ENCODE measurements around the gene RAB10.
"Not testable (repeated sequence)": the region's sequence is repeated elsewhere in the genome, so short reads cannot be mapped to it uniquely, and the experiment has no call there.

The RAB10 gene

DNA sequence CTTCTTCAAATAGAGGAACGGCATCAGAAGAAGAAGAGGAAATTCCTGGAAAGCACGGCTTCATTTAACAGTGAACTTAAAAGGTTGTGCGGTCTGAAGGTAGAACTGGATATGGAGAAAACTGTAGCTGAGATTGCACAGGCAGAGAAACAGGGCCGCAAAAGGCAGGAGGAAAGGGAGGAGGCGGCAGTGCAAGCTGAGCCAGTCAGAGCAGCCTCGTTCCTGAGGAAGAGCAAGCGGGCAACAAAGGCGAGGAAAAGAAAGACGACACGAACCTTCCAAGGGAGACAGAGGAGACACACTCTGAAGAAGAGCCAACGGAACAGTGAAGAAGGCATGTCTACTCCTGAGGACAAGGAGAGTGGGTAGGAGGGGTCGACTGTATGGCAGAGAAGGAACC, 116.4 kb downstream of the RAB10 start:
- DNase-seq (ENCODE audit: low read depth, low spot score), result no peak
- Histone ChIP-seq H3K4me3 (ENCODE audit: low read length) (no peak overlapping the region), H3K27me3 (ENCODE audit: control insufficient read depth, insufficient read depth, low read length) (no peaks in the 10 kb centered on the region), H3K4me1 (ENCODE audit: control insufficient read depth, insufficient read depth, low read length) (no peaks in the 10 kb centered on the region), H3K36me3 (ENCODE audit: control insufficient read depth, insufficient read depth, low read length) (no peaks in the 10 kb centered on the region), H3K9me3 (ENCODE audit: control insufficient read depth, insufficient read depth, low read length) (no peaks in the 10 kb centered on the region), H3K27ac (ENCODE audit: low read length) (no peak overlapping the region)
- WGBS (ENCODE audit: insufficient coverage, insufficient read length), result no CpG with 5 or more reads among the region's 12 CpGs

- H3K4me3 ChIP-seq (ENCODE audit: low read length), result no peak overlapping the region
- H3K4me1 ChIP-seq (ENCODE audit: control insufficient read depth, insufficient read depth, low read length), result no peaks in the 10 kb centered on the region
- WGBS (ENCODE audit: insufficient coverage, insufficient read length), result no CpG with 5 or more reads among the region's 5 CpGs
Observed at GRCh38 chr2:26157580-26157979, 123.7 kb downstream of the RAB10 start.

DNA sequence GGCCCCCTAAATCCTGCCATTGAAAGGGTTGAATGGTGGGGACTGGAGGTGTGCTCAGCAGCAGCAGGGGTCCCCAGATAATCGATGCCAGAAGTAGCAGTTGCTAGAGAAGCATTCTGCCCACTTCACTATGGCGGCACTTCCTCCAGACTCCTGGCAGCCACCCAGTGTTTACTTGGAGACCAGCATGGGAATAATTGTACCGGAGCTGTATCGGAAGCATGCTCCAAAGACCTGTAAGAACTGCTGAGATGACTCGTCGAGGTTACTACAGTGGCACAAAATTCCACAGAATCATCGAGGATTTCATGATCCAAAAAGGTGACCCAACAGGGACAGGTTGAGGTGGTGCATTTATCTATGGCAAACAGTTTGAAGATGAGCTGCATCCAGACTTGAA, 128.0 kb downstream of the RAB10 start:
- H3K4me3 ChIP-seq (ENCODE audit: low read length), result no peak overlapping the region
- no peaks in the 10 kb centered on the region for H3K9me3 ChIP-seq (ENCODE audit: control insufficient read depth, insufficient read depth, low read length)
- H3K36me3 ChIP-seq (ENCODE audit: control insufficient read depth, insufficient read depth, low read length), result no peaks in the 10 kb centered on the region
- WGBS (ENCODE audit: insufficient coverage, insufficient read length), result no CpG with 5 or more reads among the region's 7 CpGs
- DNase-seq (ENCODE audit: low read depth, low spot score), result no peak
- H3K27ac ChIP-seq (ENCODE audit: low read length), result no peak overlapping the region
- no peaks in the 10 kb centered on the region for H3K27me3 ChIP-seq (ENCODE audit: control insufficient read depth, insufficient read depth, low read length)
- no peaks in the 10 kb centered on the region for H3K4me1 ChIP-seq (ENCODE audit: control insufficient read depth, insufficient read depth, low read length)

More at GRCh38 chr2:26157580-26157979, 123.7 kb downstream of the RAB10 start:
- Histone ChIP-seq H3K9me3 (ENCODE audit: control insufficient read depth, insufficient read depth, low read length) (no peaks in the 10 kb centered on the region), H3K27me3 (ENCODE audit: control insufficient read depth, insufficient read depth, low read length) (no peaks in the 10 kb centered on the region), H3K27ac (ENCODE audit: low read length) (no peak overlapping the region), H3K36me3 (ENCODE audit: control insufficient read depth, insufficient read depth, low read length) (no peaks in the 10 kb centered on the region)
- DNase-seq (ENCODE audit: low read depth, low spot score), result no peak

DNA sequence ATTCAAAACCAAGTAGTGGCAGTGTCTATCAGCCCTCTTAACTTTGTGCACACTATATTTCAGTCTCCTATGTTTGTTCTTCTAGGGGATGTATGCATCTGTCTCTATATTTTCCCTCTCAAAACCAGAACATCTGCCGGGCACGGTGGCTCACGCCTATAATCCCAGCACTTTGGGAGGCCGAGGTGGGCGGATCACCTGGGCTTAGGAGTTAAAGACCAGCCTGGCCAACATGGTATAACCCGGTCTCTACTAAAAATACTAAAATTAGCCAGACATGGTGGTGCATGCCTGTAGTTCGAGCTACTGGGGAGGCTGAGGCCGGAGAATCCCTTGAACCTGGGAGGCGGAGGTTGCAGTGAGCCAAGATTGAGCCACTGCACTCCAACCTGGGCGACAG, 129.1 kb downstream of the RAB10 start:
- H3K9me3 ChIP-seq (ENCODE audit: control insufficient read depth, insufficient read depth, low read length), result no peaks in the 10 kb centered on the region
- H3K4me3 ChIP-seq (ENCODE audit: low read length), result no peak overlapping the region
- no CpG with 5 or more reads among the region's 10 CpGs for WGBS (ENCODE audit: insufficient coverage, insufficient read length)
- no peak for DNase-seq (ENCODE audit: low read depth, low spot score)
- H3K27ac ChIP-seq (ENCODE audit: low read length), result no peak overlapping the region
- no peaks in the 10 kb centered on the region for H3K27me3 ChIP-seq (ENCODE audit: control insufficient read depth, insufficient read depth, low read length)
- H3K4me1 ChIP-seq (ENCODE audit: control insufficient read depth, insufficient read depth, low read length), result no peaks in the 10 kb centered on the region
- no peaks in the 10 kb centered on the region for H3K36me3 ChIP-seq (ENCODE audit: control insufficient read depth, insufficient read depth, low read length)

DNA sequence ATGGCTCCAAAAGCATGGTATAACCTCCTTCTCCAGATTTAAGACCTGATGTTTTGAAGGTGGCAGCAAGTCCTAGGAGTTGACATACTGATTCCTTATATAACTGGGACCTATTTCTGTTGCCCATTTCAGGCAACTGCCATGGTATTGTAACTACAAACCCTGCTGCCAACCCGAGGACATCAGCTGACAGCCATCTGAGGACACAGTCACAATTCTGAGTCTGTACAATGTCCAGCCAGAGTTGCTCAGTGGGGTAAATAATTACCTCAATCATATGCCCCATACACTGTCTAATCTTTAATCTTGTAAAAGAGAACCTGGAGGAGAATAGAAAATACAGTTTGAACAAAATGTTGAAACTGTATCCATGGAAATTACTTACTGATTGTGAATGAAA, 130.3 kb downstream of the RAB10 start:
- Histone ChIP-seq H3K9me3 (ENCODE audit: control insufficient read depth, insufficient read depth, low read length) (no peaks in the 10 kb centered on the region), H3K4me1 (ENCODE audit: control insufficient read depth, insufficient read depth, low read length) (no peaks in the 10 kb centered on the region), H3K36me3 (ENCODE audit: control insufficient read depth, insufficient read depth, low read length) (no peaks in the 10 kb centered on the region), H3K27ac (ENCODE audit: low read length) (no peak overlapping the region), H3K4me3 (ENCODE audit: low read length) (no peak overlapping the region), H3K27me3 (ENCODE audit: control insufficient read depth, insufficient read depth, low read length) (no peaks in the 10 kb centered on the region)
- no peak for DNase-seq (ENCODE audit: low read depth, low spot score)
- no CpG with 5 or more reads among the region's 1 CpG for WGBS (ENCODE audit: insufficient coverage, insufficient read length)

GRCh38 chr2:26164641-26165211, 130.8 kb downstream of the RAB10 start:
- H3K36me3 ChIP-seq (ENCODE audit: control insufficient read depth, insufficient read depth, low read length), result no peaks in the 10 kb centered on the region
- H3K9me3 ChIP-seq (ENCODE audit: control insufficient read depth, insufficient read depth, low read length), result no peaks in the 10 kb centered on the region
- H3K4me1 ChIP-seq (ENCODE audit: control insufficient read depth, insufficient read depth, low read length), result no peaks in the 10 kb centered on the region
- no peak overlapping the region for H3K4me3 ChIP-seq (ENCODE audit: low read length)
- no peaks in the 10 kb centered on the region for H3K27me3 ChIP-seq (ENCODE audit: control insufficient read depth, insufficient read depth, low read length)
- no peak overlapping the region for H3K27ac ChIP-seq (ENCODE audit: low read length)
- DNase-seq (ENCODE audit: low read depth, low spot score), result no peak
- no CpG with 5 or more reads among the region's 8 CpGs for WGBS (ENCODE audit: insufficient coverage, insufficient read length)

DNA sequence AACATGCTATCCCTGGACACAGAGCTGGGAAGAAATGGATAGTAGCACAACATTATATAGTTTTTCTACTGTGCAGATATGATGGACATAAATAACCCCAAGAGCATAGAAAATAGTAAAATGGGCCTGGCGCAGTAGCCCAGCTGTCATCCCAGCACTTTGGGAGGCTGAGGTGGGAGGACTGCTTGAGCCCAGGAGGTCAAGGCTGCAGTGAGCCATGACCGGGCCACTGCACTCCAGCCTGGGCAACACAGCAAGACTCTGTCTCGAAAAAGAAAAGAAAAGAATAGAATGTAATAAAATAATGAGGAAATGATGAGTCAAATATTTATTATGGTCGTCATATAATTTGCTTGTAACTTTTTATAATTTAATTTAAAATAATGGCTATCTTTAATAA, 131.5 kb downstream of the RAB10 start:
- no peaks in the 10 kb centered on the region for H3K27me3 ChIP-seq (ENCODE audit: control insufficient read depth, insufficient read depth, low read length)
- H3K4me3 ChIP-seq (ENCODE audit: low read length), result no peak overlapping the region
- H3K27ac ChIP-seq (ENCODE audit: low read length), result no peak overlapping the region
- no peaks in the 10 kb centered on the region for H3K36me3 ChIP-seq (ENCODE audit: control insufficient read depth, insufficient read depth, low read length)
- H3K4me1 ChIP-seq (ENCODE audit: control insufficient read depth, insufficient read depth, low read length), result no peaks in the 10 kb centered on the region
- DNase-seq (ENCODE audit: low read depth, low spot score), result no peak
- no peaks in the 10 kb centered on the region for H3K9me3 ChIP-seq (ENCODE audit: control insufficient read depth, insufficient read depth, low read length)
- 100% methylated on average over 1 of the region's 4 CpGs for WGBS (ENCODE audit: insufficient coverage, insufficient read length)

DNA sequence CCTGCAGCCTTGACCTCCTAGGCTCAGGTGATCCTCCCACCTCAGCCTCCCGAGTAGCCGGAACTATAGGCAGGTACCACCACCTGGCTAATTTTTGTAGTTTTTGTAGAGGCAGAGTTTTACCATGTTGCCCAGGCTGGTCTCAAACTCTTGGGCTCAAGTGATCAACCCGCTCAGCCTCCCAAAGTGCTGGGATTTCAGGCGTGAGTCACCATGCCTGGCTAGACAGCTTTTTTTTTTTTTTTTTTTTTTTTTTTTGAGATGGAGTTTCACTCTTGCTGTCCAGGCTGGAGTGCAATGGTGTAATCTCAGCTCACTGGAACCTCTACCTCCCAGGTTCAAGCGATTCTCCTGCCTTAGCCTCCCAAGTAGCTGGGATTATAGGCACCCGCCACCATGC, 132.7 kb downstream of the RAB10 start:
- not testable (repeated sequence) for H3K27me3 ChIP-seq (ENCODE audit: control insufficient read depth, insufficient read depth, low read length); H3K27ac ChIP-seq (ENCODE audit: low read length); H3K4me3 ChIP-seq (ENCODE audit: low read length); H3K9me3 ChIP-seq (ENCODE audit: control insufficient read depth, insufficient read depth, low read length); DNase-seq (ENCODE audit: low read depth, low spot score); H3K36me3 ChIP-seq (ENCODE audit: control insufficient read depth, insufficient read depth, low read length); H3K4me1 ChIP-seq (ENCODE audit: control insufficient read depth, insufficient read depth, low read length)
- WGBS (ENCODE audit: insufficient coverage, insufficient read length), result no CpG with 5 or more reads among the region's 6 CpGs

DNA sequence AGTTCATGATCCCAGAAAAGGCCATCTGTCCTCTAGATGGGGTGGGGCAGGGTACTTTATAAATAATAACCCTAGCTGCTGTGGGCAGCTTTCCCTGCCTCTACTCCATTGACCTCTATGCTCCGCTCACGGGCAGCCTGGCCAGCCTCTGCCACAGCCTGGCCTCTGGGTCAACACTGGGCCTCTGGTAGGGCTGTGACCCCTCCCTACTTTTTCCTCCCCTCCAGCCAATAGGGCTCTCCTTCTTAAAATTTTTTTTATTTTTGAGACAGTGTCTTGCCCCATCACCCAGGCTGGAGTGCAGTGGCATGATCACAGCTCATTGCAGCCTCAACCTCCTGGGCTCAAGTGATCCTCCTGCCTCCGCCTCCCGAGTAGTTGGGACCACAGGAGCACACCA, 134.9 kb downstream of the RAB10 start:
- no peak for DNase-seq (ENCODE audit: low read depth, low spot score)
- H3K36me3 ChIP-seq (ENCODE audit: control insufficient read depth, insufficient read depth, low read length), result no peaks in the 10 kb centered on the region
- no peak overlapping the region for H3K4me3 ChIP-seq (ENCODE audit: low read length)
- no peaks in the 10 kb centered on the region for H3K27me3 ChIP-seq (ENCODE audit: control insufficient read depth, insufficient read depth, low read length)
- no peaks in the 10 kb centered on the region for H3K9me3 ChIP-seq (ENCODE audit: control insufficient read depth, insufficient read depth, low read length)
- WGBS (ENCODE audit: insufficient coverage, insufficient read length), result no CpG with 5 or more reads among the region's 4 CpGs
- H3K27ac ChIP-seq (ENCODE audit: low read length), result no peak overlapping the region
- H3K4me1 ChIP-seq (ENCODE audit: control insufficient read depth, insufficient read depth, low read length), result peaks cover 1% of the 10 kb centered on the region; the same call in 1 of the 2 replicates

DNA sequence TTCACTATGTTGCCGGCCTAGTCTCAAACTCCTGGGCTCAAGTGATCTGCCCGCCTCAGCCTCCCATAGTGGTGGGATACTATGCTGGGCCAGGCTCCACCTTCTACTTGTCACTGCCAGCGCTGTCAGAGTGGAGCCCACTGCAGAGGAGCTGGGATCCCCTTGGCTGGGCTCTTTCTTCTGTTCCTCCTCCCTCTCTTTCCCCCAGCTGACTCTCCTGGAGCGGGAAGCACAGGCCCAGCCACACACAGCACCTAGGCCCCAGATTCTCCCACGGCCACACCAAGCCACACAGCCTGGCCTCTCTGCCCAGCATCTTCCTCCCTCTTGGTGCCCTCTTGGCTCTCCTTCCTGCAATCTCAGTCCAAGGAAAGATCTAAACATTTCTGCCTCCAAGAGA, 135.3 kb downstream of the RAB10 start:
- no peaks in the 10 kb centered on the region for H3K36me3 ChIP-seq (ENCODE audit: control insufficient read depth, insufficient read depth, low read length)
- no peak for DNase-seq (ENCODE audit: low read depth, low spot score)

GRCh38 chr2:26169681-26170414, 136.0 kb downstream of the RAB10 start:
- DNase-seq (ENCODE audit: low read depth, low spot score), result no peak
- no peak overlapping the region for H3K4me3 ChIP-seq (ENCODE audit: low read length)
- no peaks in the 10 kb centered on the region for H3K27me3 ChIP-seq (ENCODE audit: control insufficient read depth, insufficient read depth, low read length)
- no peak overlapping the region for H3K27ac ChIP-seq (ENCODE audit: low read length)
- no peaks in the 10 kb centered on the region for H3K36me3 ChIP-seq (ENCODE audit: control insufficient read depth, insufficient read depth, low read length)
- peaks cover 6% of the 10 kb centered on the region; the same call in 1 of the 2 replicates for H3K4me1 ChIP-seq (ENCODE audit: control insufficient read depth, insufficient read depth, low read length)
- H3K9me3 ChIP-seq (ENCODE audit: control insufficient read depth, insufficient read depth, low read length), result no peaks in the 10 kb centered on the region
- no CpG with 5 or more reads among the region's 14 CpGs for WGBS (ENCODE audit: insufficient coverage, insufficient read length)

More for the DNA sequence above, 135.3 kb downstream of the RAB10 start:
- H3K27me3 ChIP-seq (ENCODE audit: control insufficient read depth, insufficient read depth, low read length), result no peaks in the 10 kb centered on the region
- H3K9me3 ChIP-seq (ENCODE audit: control insufficient read depth, insufficient read depth, low read length), result no peaks in the 10 kb centered on the region
- no peak overlapping the region for H3K4me3 ChIP-seq (ENCODE audit: low read length)
- H3K27ac ChIP-seq (ENCODE audit: low read length), result no peak overlapping the region
- peaks cover 1% of the 10 kb centered on the region; the same call in 1 of the 2 replicates for H3K4me1 ChIP-seq (ENCODE audit: control insufficient read depth, insufficient read depth, low read length)
- WGBS (ENCODE audit: insufficient coverage, insufficient read length), result no CpG with 5 or more reads among the region's 5 CpGs

Measured in iPS DF 6.9 (cell line).